Activated CD4-positive, alpha-beta T cell treated with anti-CD3 and anti-CD28 coated beads for 4 hours (primary cell): Measurements from ENCODE around the gene SMG1.
"Not testable (repeated sequence)": the region's sequence is repeated elsewhere in the genome, so short reads cannot be mapped to it uniquely, and the experiment has no call there.

Experiments
- DNase-seq, 2 donors: peaks; one replicate each; pipeline ENCODE4 v3.0.0-alpha.2; 2020

SMG1 gene

DNA sequence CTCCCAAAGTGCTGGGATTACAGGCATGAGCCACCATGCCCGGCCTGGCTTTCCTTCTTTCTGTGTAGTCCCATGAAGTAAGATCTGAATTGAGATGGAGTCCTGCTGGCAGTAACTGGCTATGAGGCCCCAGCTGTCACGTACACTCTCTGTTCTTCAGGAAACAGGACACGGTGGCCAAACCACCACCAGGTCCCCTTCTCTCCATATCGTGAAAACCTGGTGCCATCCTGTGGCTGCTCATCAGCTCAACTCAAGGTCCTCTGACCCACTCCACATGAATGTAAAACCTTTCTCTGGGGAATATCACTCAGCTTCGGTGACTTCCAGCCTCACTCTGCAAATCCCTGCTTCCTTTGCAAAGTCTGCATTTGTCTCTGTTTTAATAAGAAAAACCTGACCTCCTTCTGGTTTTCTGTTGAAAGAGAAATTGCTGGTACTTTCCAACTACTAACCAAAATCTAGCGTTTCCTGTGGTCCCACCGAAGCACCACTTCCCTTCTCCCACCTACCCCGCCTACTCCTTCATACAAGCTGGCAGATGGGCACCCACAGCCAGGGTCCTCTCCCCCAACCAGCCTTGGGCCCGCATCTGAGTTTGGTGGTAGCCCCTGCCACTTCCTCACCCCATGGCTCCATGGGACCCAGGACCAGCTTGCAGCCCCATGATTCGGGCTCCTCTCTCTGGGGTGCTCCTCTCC, 168.1 kb downstream of the SMG1 start:
- DNase-seq: not testable (repeated sequence)

DNA sequence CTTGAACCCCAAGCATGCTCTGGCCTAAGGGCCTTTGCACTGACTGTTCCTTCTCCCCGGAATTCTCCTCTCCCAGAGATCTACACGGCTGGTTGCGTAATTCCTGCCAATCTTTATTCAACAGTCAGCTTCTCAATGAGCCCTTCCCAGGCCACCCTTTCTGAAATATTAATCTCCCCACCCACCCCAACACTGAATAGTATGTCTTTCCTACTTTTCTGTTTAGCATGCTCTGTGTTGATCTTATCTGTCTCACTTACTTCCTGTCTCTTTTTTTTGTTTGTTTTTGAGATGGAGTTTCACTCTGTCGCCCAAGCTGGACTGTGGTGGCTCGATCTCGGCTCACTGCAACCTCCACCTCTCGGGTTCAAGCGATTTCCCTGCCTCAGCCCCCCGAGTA, 169.6 kb downstream of the SMG1 start:
- not testable (repeated sequence) for DNase-seq
